NAMALWA (cell line): Measurements from ENCODE around the gene PMEPA1.
A peak's percentile ranks its signal among the peaks of the same experiment; 100 is the strongest.

Source experiments
- DNase-seq: peaks from one replicate; pipeline ENCODE4 v3.0.0-alpha.2; 2015; ENCODE audit warnings: low spot score

PMEPA1 gene

GRCh38 chr20:57736738-57737347, 27.0 kb upstream of the PMEPA1 start:
- no peak for DNase-seq

- no peak for DNase-seq
Measured at GRCh38 chr20:57735831-57736737, 26.3 kb upstream of the PMEPA1 start.

- no peak for DNase-seq
Measured at GRCh38 chr20:57734754-57735153, 24.9 kb upstream of the PMEPA1 start.

- DNase-seq = no peak
Measured at GRCh38 chr20:57732226-57732625, 22.4 kb upstream of the PMEPA1 start.

GRCh38 chr20:57728762-57729161, 18.9 kb upstream of the PMEPA1 start:
- no peak for DNase-seq

- DNase-seq = no peak
Measured at GRCh38 chr20:57727863-57728262, 18.0 kb upstream of the PMEPA1 start.

GRCh38 chr20:57725636-57726035, 15.8 kb upstream of the PMEPA1 start:
- DNase-seq = no peak

GRCh38 chr20:57724610-57725405, 15.0 kb upstream of the PMEPA1 start:
- DNase-seq = no peak

GRCh38 chr20:57723816-57724215, 14.0 kb upstream of the PMEPA1 start:
- no peak for DNase-seq

GRCh38 chr20:57719951-57720350, 10.1 kb upstream of the PMEPA1 start:
- DNase-seq = no peak

- peak; percentile 98 for DNase-seq
Measured at GRCh38 chr20:57718490-57719009, 8.7 kb upstream of the PMEPA1 start.

GRCh38 chr20:57717797-57718196, 8.0 kb upstream of the PMEPA1 start:
- DNase-seq = no peak

- no peak for DNase-seq
Measured at GRCh38 chr20:57716901-57717300, 7.1 kb upstream of the PMEPA1 start.

GRCh38 chr20:57716202-57716601, 6.4 kb upstream of the PMEPA1 start:
- no peak for DNase-seq

- no peak for DNase-seq
Measured at GRCh38 chr20:57715268-57715904, 5.6 kb upstream of the PMEPA1 start.

- no peak for DNase-seq
Measured at GRCh38 chr20:57714409-57715267, 4.8 kb upstream of the PMEPA1 start.

- no peak for DNase-seq
Measured at GRCh38 chr20:57713951-57714350, 4.1 kb upstream of the PMEPA1 start.

GRCh38 chr20:57713505-57713903, 3.7 kb upstream of the PMEPA1 start:
- DNase-seq = no peak

- no peak for DNase-seq
Measured at GRCh38 chr20:57712851-57713504, 3.2 kb upstream of the PMEPA1 start.

- no peak for DNase-seq
Measured at GRCh38 chr20:57712341-57712740, 2.5 kb upstream of the PMEPA1 start.
